GM12878 (cell line): Measurements from ENCODE around the gene FBXW8. TPM values are rescaled to one million over a fixed set of nuclear protein-coding genes. Genes with fewer than 3 reads are reported as not detected.

Source experiments
- ATAC-seq: fragments of 200-7000 bp; cut with Tn5 transposase; 3 replicates; pipeline ENCODE4 v1.9.1; 2020; ENCODE audit warnings: mild to moderate bottlenecking, moderate library complexity
- BruUV-seq: library from RNA; stranded (reverse); fragments of 400-500 nt; replicated peaks from 2 replicates; lab custom pipeline; 2021; lab: Mats Ljungman, UMichigan
- CTCF ChIA-PET: fragments of 300-600 bp; sonication (Branson Sonifier 250); formaldehyde crosslinking; extraction: SDS; loops from one replicate; lab custom pipeline; 2021; ENCODE audit warnings: inconsistent platforms; lab: Yijun Ruan, JAX
- POLR2A ChIA-PET: fragments of 350-600 bp; formaldehyde crosslinking; extraction: SDS; loops from one replicate; lab custom pipeline; 2021; ENCODE audit warnings: inconsistent platforms; lab: Charles Lee
- RAD21 ChIA-PET: fragments of 300-600 bp; sonication (Branson Sonifier 250); formaldehyde crosslinking; loops from one replicate; lab custom pipeline; 2023; ENCODE audit warnings: antibody characterized with exemption; ENCODE audit not compliant: unreplicated experiment; lab: Charles Lee
- SMC1A ChIA-PET: fragments of 300-600 bp; sonication (Branson Sonifier 250); formaldehyde crosslinking; loops from one replicate; lab custom pipeline; 2023; ENCODE audit not compliant: unreplicated experiment, uncharacterized antibody; lab: Charles Lee
- DNase-seq: peaks from one replicate; pipeline ENCODE4 v3.0.0-alpha.2; 2011; ENCODE audit warnings: low read depth, low spot score
- FAIRE-seq: peaks from 3 replicates; lab custom pipeline; 2011; peaks lifted over from hg19 to GRCh38; lab: Jason Lieb, UNC
- H2AFZ ChIP-seq: 2 replicates; pipeline ENCODE4 v1.6.0; 2011; ENCODE audit warnings: low read depth, low read length, control low read depth; ENCODE audit not compliant: control insufficient read depth
- H3K27ac ChIP-seq: 2 replicates; pipeline ENCODE4 v1.5.1; 2011; ENCODE audit warnings: control low read depth; ENCODE audit not compliant: control insufficient read depth, insufficient read depth
- H3K27me3 ChIP-seq, 2 experiments: replicated peaks in 1 of 2; 2 replicates each; pipeline versions ENCODE4 v1.6.0 to v1.6.1; 2011; ENCODE audit warnings: low read length in 1 of 2; ENCODE audit not compliant: control insufficient read depth in 2 of 2, insufficient read depth in 2 of 2
- H3K36me3 ChIP-seq, 2 experiments: 2 replicates each; pipeline ENCODE4 v1.5.1; 2011; ENCODE audit warnings: low read length in 1 of 2; ENCODE audit not compliant: control insufficient read depth in 2 of 2, insufficient read depth in 2 of 2
- H3K4me1 ChIP-seq: 2 replicates; pipeline ENCODE4 v1.6.1; 2011; ENCODE audit warnings: mild to moderate bottlenecking, low read length, moderate library complexity, mixed read lengths; ENCODE audit not compliant: control insufficient read depth, insufficient read depth
- H3K4me2 ChIP-seq: 2 replicates; pipeline ENCODE4 v1.6.0; 2011; ENCODE audit warnings: control low read depth; ENCODE audit not compliant: control insufficient read depth, insufficient read depth
- H3K4me3 ChIP-seq: fragments of 200-600 bp; sonication (generic); 2 replicates; pipeline ENCODE4 v1.5.1; 2016
- H3K79me2 ChIP-seq: 2 replicates; pipeline ENCODE4 v1.6.0; 2011; ENCODE audit warnings: low read length; ENCODE audit not compliant: control insufficient read depth, insufficient read depth
- H3K9ac ChIP-seq: 2 replicates; pipeline ENCODE4 v1.8.0; 2011; ENCODE audit warnings: low read length, control low read depth, mixed read lengths; ENCODE audit not compliant: control insufficient read depth, insufficient read depth
- H3K9me3 ChIP-seq: replicated peaks from 3 replicates; pipeline ENCODE4 v1.5.1; 2011; ENCODE audit warnings: mild to moderate bottlenecking, low read length; ENCODE audit not compliant: control insufficient read depth, insufficient read depth
- H4K20me1 ChIP-seq: 2 replicates; pipeline ENCODE4 v1.6.0; 2011; ENCODE audit not compliant: control insufficient read depth, insufficient read depth
- BACH1 ChIP-seq: fragments of 450-650 bp; IDR thresholded peaks from 2 replicates; pipeline ENCODE4 v1.6.1; 2017; ENCODE audit warnings: mild to moderate bottlenecking, borderline replicate concordance
- CBFB ChIP-seq: IDR thresholded peaks from 2 replicates; pipeline ENCODE4 v1.6.1; 2016; ENCODE audit warnings: antibody characterized with exemption, low read depth
- GATAD2B ChIP-seq: fragments of 450-650 bp; conservative IDR thresholded peaks from 2 replicates; pipeline ENCODE4 v1.6.1; 2017; ENCODE audit warnings: low read depth, mild to moderate bottlenecking, moderate library complexity
- MXI1 ChIP-seq: fragments of 150-350 bp; IDR thresholded peaks from 2 replicates; pipeline ENCODE4 v1.6.1; 2011; ENCODE audit warnings: low read depth, mild to moderate bottlenecking, inconsistent platforms, low read length, improper control_type of control experiment
- PBX3 ChIP-seq: IDR thresholded peaks from 2 replicates; pipeline ENCODE4 v1.6.1; 2011; ENCODE audit warnings: mild to moderate bottlenecking, low read depth, low read length, moderate library complexity; ENCODE audit not compliant: insufficient replicate concordance
- POLR2AphosphoS5 ChIP-seq: IDR thresholded peaks from 2 replicates; pipeline ENCODE4 v1.6.1; 2011; ENCODE audit warnings: mild to moderate bottlenecking, low read length, inconsistent platforms
- PRDM15 ChIP-seq: fragments of 450-650 bp; formaldehyde crosslinking; IDR thresholded peaks from 2 replicates; pipeline ENCODE4 v1.4.0; 2020; ENCODE audit warnings: mild to moderate bottlenecking, moderate library complexity
- RBBP5 ChIP-seq: fragments of 200-600 bp; sonication (generic); conservative IDR thresholded peaks from 2 replicates; pipeline ENCODE4 v1.6.1; 2016
- WGBS: methylation state at CpG from one replicate; pipeline ENCODE4 v1.1.6; 2016; ENCODE audit warnings: low lambda C conversion rate; ENCODE audit not compliant: insufficient replicate concordance, insufficient coverage; ENCODE audit errors: missing lambda C conversion rate; 5-methylcytosine and 5-hydroxymethylcytosine counted together
- in situ Hi-C: fragments of 300-500 bp; cut with MboI; formaldehyde crosslinking; loops from 9 replicates; pipeline ENCODE4 v1.14.3; 2018; ENCODE audit warnings: mixed read lengths
- intact Hi-C: fragments of 100-400 bp; cut with micrococcal nuclease; formaldehyde crosslinking; loops from one replicate; pipeline ENCODE4 v1.14.2; 2022; ENCODE audit not compliant: unreplicated experiment
- polyA plus RNA-seq, 11 experiments: library from polyadenylated mRNA; depleted of rRNA in 4 of 11; unstranded in 6 of 11; stranded (reverse) in 5 of 11; fragments of >200 nt; fragmentation: Nextera tagmentation in 4 of 11; fragmentation: Illumina TruSeq in 1 of 11; extraction: Ambion mirVana in 4 of 11; extraction: Trizol in 1 of 11; gene quantifications; 1 replicate in 1 of 11; 2 replicates in 10 of 11; pipeline versions ENCODE4 v1.2.1 to v1.2.3, GENCODE V29; 2011 to 2016; ENCODE audit warnings: inconsistent platforms in 2 of 11, missing spikeins in 2 of 11, low read depth in 1 of 11
- total RNA-seq, 4 experiments: library from RNA; depleted of rRNA in 3 of 4; stranded (reverse); fragments of >200 nt in 3 of 4; fragmentation: Illumina TruSeq in 1 of 4; extraction: Trizol in 1 of 4; gene quantifications; 2 replicates each; pipeline versions ENCODE4 v1.2.1 to v1.2.3, GENCODE V29; 2013 to 2021
- TF ChIP-seq, protein P1 (sequence below): IDR thresholded peaks from 2 replicates; pipeline ENCODE4 v1.6.1; 2012; ENCODE audit warnings: mild to moderate bottlenecking, low read depth, low read length

The FBXW8 gene
- total and polyA plus RNA-seq, 10 of the 15 experiments (the other 5 are each of a cell fraction or from before 2014, with no cell fraction given) = 0.49 to 7.5 (median 4.4) TPM

DNA sequence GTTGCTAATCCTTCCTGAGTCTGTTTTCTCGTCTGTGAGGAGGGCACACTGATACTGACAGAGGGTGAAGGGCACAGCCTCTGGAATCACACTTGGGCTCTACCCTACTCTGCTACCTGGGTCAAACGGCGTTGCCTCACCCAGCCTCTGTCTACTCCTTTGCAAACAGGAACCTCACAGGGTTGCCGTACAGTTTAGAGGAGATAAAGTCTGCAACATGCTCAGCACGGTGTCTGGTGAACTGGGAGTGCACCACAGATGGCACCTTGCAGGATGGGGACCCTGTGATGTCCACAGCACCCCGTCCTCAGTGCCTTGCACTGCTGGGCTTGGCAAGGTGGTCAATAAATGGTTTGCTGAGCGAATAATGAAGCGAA is 150.2 kb downstream of the FBXW8 start:
- FAIRE-seq (no peak), DNase-seq (no peak), ATAC-seq (no peak)
- TF ChIP-seq CBFB (no peak), GATAD2B (no peak), POLR2AphosphoS5 (no peak), RBBP5 (no peak)
- Histone ChIP-seq H3K36me3 (no peaks in the 10 kb centered on the region), H3K4me3 (no peak overlapping the region), H3K9me3 (no peaks in the 10 kb centered on the region), H2AFZ (no peak overlapping the region), H3K9ac (no peak overlapping the region), H4K20me1 (no peaks in the 10 kb centered on the region), H3K4me2 (no peak overlapping the region), H3K27me3 (no peaks in the 10 kb centered on the region), H3K4me1 (peaks cover 19% of the 10 kb centered on the region), H3K27ac (no peak overlapping the region), H3K79me2 (no peaks in the 10 kb centered on the region)
- no TSS peak for BruUV-seq
- intact Hi-C loops (no loop called here), in situ Hi-C loops (no loop called here)
- WGBS = 84% methylated on average over 8 of the region's 8 CpGs
- CTCF ChIA-PET = no interaction called here
- POLR2A ChIA-PET = no interaction called here
- SMC1A ChIA-PET = no interaction called here
- RAD21 ChIA-PET = no interaction called here

DNA sequence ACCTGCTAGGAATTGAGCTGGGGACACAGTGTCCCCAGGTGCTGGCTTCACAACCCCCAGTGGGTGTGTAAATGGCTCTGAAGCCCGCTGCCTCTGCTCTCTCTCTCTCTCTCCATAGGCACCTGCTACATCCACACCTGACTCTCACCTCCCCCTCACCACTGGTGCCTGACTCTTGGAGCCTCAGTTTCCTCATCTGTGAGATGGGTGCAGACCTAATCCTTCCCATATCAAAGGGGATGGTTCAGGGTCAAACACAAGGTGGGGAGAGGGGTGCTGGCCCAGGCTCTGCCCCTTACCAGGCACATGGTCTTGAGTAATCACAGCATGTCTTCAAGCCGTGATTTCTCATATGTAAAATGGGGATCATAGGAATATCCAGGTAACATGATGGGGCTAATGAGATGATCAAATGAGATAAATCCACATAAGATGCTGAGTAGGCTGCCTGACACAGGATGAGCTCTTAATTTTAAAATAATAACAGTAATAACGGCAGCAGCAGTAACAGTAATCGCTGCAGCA is 150.9 kb downstream of the FBXW8 start:
- 86% methylated on average over 4 of the region's 4 CpGs for WGBS
- no peak for FAIRE-seq
- Histone ChIP-seq H3K9me3 (no peaks in the 10 kb centered on the region), H4K20me1 (no peaks in the 10 kb centered on the region), H3K4me1 (peaks cover 19% of the 10 kb centered on the region), H3K4me2 (no peak overlapping the region), H3K36me3 (no peaks in the 10 kb centered on the region), H3K4me3 (no peak overlapping the region), H2AFZ (no peak overlapping the region), H3K27me3 (no peaks in the 10 kb centered on the region), H3K79me2 (no peaks in the 10 kb centered on the region), H3K27ac (no peak overlapping the region), H3K9ac (no peak overlapping the region)
- BruUV-seq = no TSS peak
- in situ Hi-C loops = no loop called here
- ATAC-seq = no peak
- SMC1A ChIA-PET = no interaction called here
- no peak for DNase-seq
- CTCF ChIA-PET = no interaction called here
- RAD21 ChIA-PET = no interaction called here
- POLR2A ChIA-PET = no interaction called here
- intact Hi-C loops = no loop called here
- TF ChIP-seq MXI1 (no peak), PRDM15 (CRISPR knock-in tag) (no peak), BACH1 (no peak), PBX3 (no peak)
- TF ChIP-seq, protein P1, sequence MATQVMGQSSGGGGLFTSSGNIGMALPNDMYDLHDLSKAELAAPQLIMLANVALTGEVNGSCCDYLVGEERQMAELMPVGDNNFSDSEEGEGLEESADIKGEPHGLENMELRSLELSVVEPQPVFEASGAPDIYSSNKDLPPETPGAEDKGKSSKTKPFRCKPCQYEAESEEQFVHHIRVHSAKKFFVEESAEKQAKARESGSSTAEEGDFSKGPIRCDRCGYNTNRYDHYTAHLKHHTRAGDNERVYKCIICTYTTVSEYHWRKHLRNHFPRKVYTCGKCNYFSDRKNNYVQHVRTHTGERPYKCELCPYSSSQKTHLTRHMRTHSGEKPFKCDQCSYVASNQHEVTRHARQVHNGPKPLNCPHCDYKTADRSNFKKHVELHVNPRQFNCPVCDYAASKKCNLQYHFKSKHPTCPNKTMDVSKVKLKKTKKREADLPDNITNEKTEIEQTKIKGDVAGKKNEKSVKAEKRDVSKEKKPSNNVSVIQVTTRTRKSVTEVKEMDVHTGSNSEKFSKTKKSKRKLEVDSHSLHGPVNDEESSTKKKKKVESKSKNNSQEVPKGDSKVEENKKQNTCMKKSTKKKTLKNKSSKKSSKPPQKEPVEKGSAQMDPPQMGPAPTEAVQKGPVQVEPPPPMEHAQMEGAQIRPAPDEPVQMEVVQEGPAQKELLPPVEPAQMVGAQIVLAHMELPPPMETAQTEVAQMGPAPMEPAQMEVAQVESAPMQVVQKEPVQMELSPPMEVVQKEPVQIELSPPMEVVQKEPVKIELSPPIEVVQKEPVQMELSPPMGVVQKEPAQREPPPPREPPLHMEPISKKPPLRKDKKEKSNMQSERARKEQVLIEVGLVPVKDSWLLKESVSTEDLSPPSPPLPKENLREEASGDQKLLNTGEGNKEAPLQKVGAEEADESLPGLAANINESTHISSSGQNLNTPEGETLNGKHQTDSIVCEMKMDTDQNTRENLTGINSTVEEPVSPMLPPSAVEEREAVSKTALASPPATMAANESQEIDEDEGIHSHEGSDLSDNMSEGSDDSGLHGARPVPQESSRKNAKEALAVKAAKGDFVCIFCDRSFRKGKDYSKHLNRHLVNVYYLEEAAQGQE = no peak
